ENCODE measurements around the gene SBNO1.

The SBNO1 gene

GRCh38 chr12:123364532-123365024 lies at the start of gene SBNO1:
Gene SBNO1, minus strand, starts transcription at chr12:123364847. Its CDS starts 14,406 bp downstream, at chr12:123350441.
- TF ChIP-seq GATA2 (IDR thresholded peaks at IDR 0.05; ENCODE audit: low read depth, low read length), result no peak
- TF ChIP-seq GATA3 (IDR thresholded peaks at IDR 0.05; ENCODE audit: low read depth, low read length), result no peak

GRCh38 chr12:123410041-123410412 lies 45.4 kb upstream of the SBNO1 start:
- no peak for TF ChIP-seq GATA2 (IDR thresholded peaks at IDR 0.05; ENCODE audit: low read depth, low read length)
- no peak for TF ChIP-seq GATA3 (IDR thresholded peaks at IDR 0.05; ENCODE audit: low read depth, low read length)

GRCh38 chr12:123404581-123404980 lies 39.9 kb upstream of the SBNO1 start:
- TF ChIP-seq GATA3 (IDR thresholded peaks at IDR 0.05; ENCODE audit: low read depth, low read length) (no peak), GATA2 (IDR thresholded peaks at IDR 0.05; ENCODE audit: low read depth, low read length) (no peak)

GRCh38 chr12:123401753-123402683 lies 37.4 kb upstream of the SBNO1 start:
- TF ChIP-seq GATA3 (IDR thresholded peaks at IDR 0.05; ENCODE audit: low read depth, low read length) (no peak), GATA2 (IDR thresholded peaks at IDR 0.05; ENCODE audit: low read depth, low read length) (no peak)

- TF ChIP-seq GATA2 (IDR thresholded peaks at IDR 0.05; ENCODE audit: low read depth, low read length) (no peak), GATA3 (IDR thresholded peaks at IDR 0.05; ENCODE audit: low read depth, low read length) (no peak)
Observed at GRCh38 chr12:123399255-123399617, 34.6 kb upstream of the SBNO1 start.

- no peak for TF ChIP-seq GATA2 (IDR thresholded peaks at IDR 0.05; ENCODE audit: low read depth, low read length)
- TF ChIP-seq GATA3 (IDR thresholded peaks at IDR 0.05; ENCODE audit: low read depth, low read length), result no peak
Observed at GRCh38 chr12:123398550-123399254, 34.1 kb upstream of the SBNO1 start.

- no peak for TF ChIP-seq GATA3 (IDR thresholded peaks at IDR 0.05; ENCODE audit: low read depth, low read length)
- TF ChIP-seq GATA2 (IDR thresholded peaks at IDR 0.05; ENCODE audit: low read depth, low read length), result no peak
Observed at GRCh38 chr12:123398177-123398549, 33.5 kb upstream of the SBNO1 start.

GRCh38 chr12:123397400-123397799 lies 32.8 kb upstream of the SBNO1 start:
- no peak for TF ChIP-seq GATA2 (IDR thresholded peaks at IDR 0.05; ENCODE audit: low read depth, low read length)
- TF ChIP-seq GATA3 (IDR thresholded peaks at IDR 0.05; ENCODE audit: low read depth, low read length), result no peak

- TF ChIP-seq GATA3 (IDR thresholded peaks at IDR 0.05; ENCODE audit: low read depth, low read length) (no peak), GATA2 (IDR thresholded peaks at IDR 0.05; ENCODE audit: low read depth, low read length) (no peak)
Observed at GRCh38 chr12:123396954-123397353, 32.3 kb upstream of the SBNO1 start.

GRCh38 chr12:123396543-123396942 lies 31.9 kb upstream of the SBNO1 start:
- TF ChIP-seq GATA3 (IDR thresholded peaks at IDR 0.05; ENCODE audit: low read depth, low read length) (no peak), GATA2 (IDR thresholded peaks at IDR 0.05; ENCODE audit: low read depth, low read length) (no peak)

GRCh38 chr12:123395236-123395635 lies 30.6 kb upstream of the SBNO1 start:
- TF ChIP-seq GATA3 (IDR thresholded peaks at IDR 0.05; ENCODE audit: low read depth, low read length), result no peak
- TF ChIP-seq GATA2 (IDR thresholded peaks at IDR 0.05; ENCODE audit: low read depth, low read length), result no peak

- TF ChIP-seq GATA3 (IDR thresholded peaks at IDR 0.05; ENCODE audit: low read depth, low read length) (no peak), GATA2 (IDR thresholded peaks at IDR 0.05; ENCODE audit: low read depth, low read length) (no peak)
Observed at GRCh38 chr12:123393747-123394146, 29.1 kb upstream of the SBNO1 start.

GRCh38 chr12:123391546-123392343 lies 27.1 kb upstream of the SBNO1 start:
- TF ChIP-seq GATA3 (IDR thresholded peaks at IDR 0.05; ENCODE audit: low read depth, low read length) (no peak), GATA2 (IDR thresholded peaks at IDR 0.05; ENCODE audit: low read depth, low read length) (no peak)

All from SH-SY5Y (cell line).